HG03097 (cell line): Measurements from ENCODE around the gene ARL2BP.
"Not testable (repeated sequence)": the region's sequence is repeated elsewhere in the genome, so short reads cannot be mapped to it uniquely, and the experiment has no call there.

Source experiments
- ATAC-seq: cut with Tn5 transposase; IDR thresholded peaks from one replicate; pipeline ENCODE4 v1.9.1; 2021; ENCODE audit not compliant: unreplicated experiment, low FRiP score

Gene ARL2BP

GRCh38 chr16:57262841-57263540 lies 17.9 kb downstream of the ARL2BP start:
- no peak for ATAC-seq

- ATAC-seq: no peak
Measured at GRCh38 chr16:57263541-57264351, 18.7 kb downstream of the ARL2BP start.

GRCh38 chr16:57264381-57264780 lies 19.3 kb downstream of the ARL2BP start:
- ATAC-seq: no peak

GRCh38 chr16:57264950-57265371 lies 19.9 kb downstream of the ARL2BP start:
- ATAC-seq: no peak

- no peak for ATAC-seq
Measured at GRCh38 chr16:57265850-57266530, 20.9 kb downstream of the ARL2BP start.

- no peak for ATAC-seq
Measured at GRCh38 chr16:57266531-57267260, 21.6 kb downstream of the ARL2BP start.

- ATAC-seq: not testable (repeated sequence)
Measured at GRCh38 chr16:57267343-57267742, 22.3 kb downstream of the ARL2BP start.

GRCh38 chr16:57268804-57269800 lies 24.0 kb downstream of the ARL2BP start:
- ATAC-seq: no peak

- ATAC-seq: no peak
Measured at GRCh38 chr16:57270221-57271062, 25.4 kb downstream of the ARL2BP start.

GRCh38 chr16:57271063-57271345 lies 25.9 kb downstream of the ARL2BP start:
- no peak for ATAC-seq

- no peak for ATAC-seq
Measured at GRCh38 chr16:57271867-57272495, 26.9 kb downstream of the ARL2BP start.

GRCh38 chr16:57273359-57273758 lies 28.3 kb downstream of the ARL2BP start:
- no peak for ATAC-seq

- no peak for ATAC-seq
Measured at GRCh38 chr16:57273826-57274225, 28.8 kb downstream of the ARL2BP start.

- ATAC-seq: not testable (repeated sequence)
Measured at GRCh38 chr16:57275946-57276345, 30.9 kb downstream of the ARL2BP start.

GRCh38 chr16:57276596-57276995 lies 31.5 kb downstream of the ARL2BP start:
- ATAC-seq: no peak

GRCh38 chr16:57277586-57277985 lies 32.5 kb downstream of the ARL2BP start:
- no peak for ATAC-seq

GRCh38 chr16:57278494-57278893 lies 33.4 kb downstream of the ARL2BP start:
- ATAC-seq: no peak
